WTC11 (cell line): ENCODE results near the gene STAB2. TPM values are rescaled to one million over a fixed set of nuclear protein-coding genes. Genes with fewer than 3 reads are reported as not detected.

Source experiments
- ATAC-seq: fragments of 200-7000 bp; cut with Tn5 transposase; 2 replicates; pipeline ENCODE4 v1.10.0; 2021; ENCODE audit warnings: mild to moderate bottlenecking, moderate library complexity
- CTCF ChIA-PET: fragments of 300-600 bp; sonication (Branson Sonifier 250); formaldehyde crosslinking; loops from one replicate; lab custom pipeline; 2021; ENCODE audit warnings: antibody characterized with exemption; lab: Charles Lee
- POLR2A ChIA-PET: fragments of 350-600 bp; sonication (Branson Sonifier 250); formaldehyde crosslinking; loops from one replicate; lab custom pipeline; 2021; ENCODE audit warnings: antibody characterized with exemption; lab: Charles Lee
- DNase-seq: peaks from one replicate; pipeline ENCODE4 v3.0.0; 2021; ENCODE audit warnings: low spot score
- H3K27ac Mint-ChIP-seq: 2 replicates; pipeline ENCODE4 v1.8.0; 2021; ENCODE audit warnings: mixed read lengths
- H3K27me3 Mint-ChIP-seq: 2 replicates; pipeline ENCODE4 v1.8.0; 2021; ENCODE audit warnings: low read depth, mild to moderate bottlenecking, moderate library complexity, mixed read lengths
- H3K36me3 Mint-ChIP-seq: 2 replicates; pipeline ENCODE4 v1.8.0; 2021; ENCODE audit warnings: mixed read lengths
- H3K4me1 Mint-ChIP-seq: 2 replicates; pipeline ENCODE4 v1.8.0; 2022; ENCODE audit warnings: mixed read lengths
- H3K4me3 Mint-ChIP-seq: 2 replicates; pipeline ENCODE4 v1.8.0; 2021; ENCODE audit warnings: mild to moderate bottlenecking, moderate library complexity, mixed read lengths
- H3K9me3 Mint-ChIP-seq: 2 replicates; pipeline ENCODE4 v1.8.0; 2021; ENCODE audit warnings: mixed read lengths
- CBFB ChIP-seq: sonication (generic); formaldehyde crosslinking; IDR thresholded peaks from 2 replicates; pipeline ENCODE4 v1.8.1; 2022; ENCODE audit warnings: mild to moderate bottlenecking, low read depth, missing genetic modification reagents
- CDX4 ChIP-seq: fragments of 250-450 bp; sonication (Bioruptor Pico); IDR thresholded peaks from 2 replicates; pipeline ENCODE4 v1.9.0; 2021; ENCODE audit warnings: moderate library complexity, mild to moderate bottlenecking, inconsistent platforms, borderline replicate concordance
- CREM ChIP-seq: sonication (generic); formaldehyde crosslinking; IDR thresholded peaks from 2 replicates; pipeline ENCODE4 v1.8.1; 2022; ENCODE audit warnings: mild to moderate bottlenecking, missing genetic modification reagents, moderate library complexity
- E2F1 ChIP-seq: sonication (generic); formaldehyde crosslinking; IDR thresholded peaks from 2 replicates; pipeline ENCODE4 v1.8.0; 2022; ENCODE audit warnings: mild to moderate bottlenecking, missing genetic modification reagents
- E2F5 ChIP-seq: sonication (generic); formaldehyde crosslinking; IDR thresholded peaks from 2 replicates; pipeline ENCODE4 v1.8.1; 2022; ENCODE audit warnings: mild to moderate bottlenecking, moderate library complexity, missing genetic modification reagents
- ERG ChIP-seq: fragments of 250-450 bp; sonication (Bioruptor Pico); IDR thresholded peaks from 2 replicates; pipeline ENCODE4 v1.8.0; 2021; ENCODE audit warnings: mild to moderate bottlenecking
- ESRRA ChIP-seq: sonication (generic); formaldehyde crosslinking; IDR thresholded peaks from 2 replicates; pipeline ENCODE4 v1.8.1; 2022; ENCODE audit warnings: mild to moderate bottlenecking, missing genetic modification reagents, borderline replicate concordance
- GRHL2 ChIP-seq: fragments of 250-450 bp; sonication (Bioruptor Pico); IDR thresholded peaks from 2 replicates; pipeline ENCODE4 v1.8.0; 2022; ENCODE audit warnings: mild to moderate bottlenecking, moderate library complexity; ENCODE audit not compliant: insufficient replicate concordance, severe bottlenecking
- GTF2I ChIP-seq: fragments of 250-450 bp; sonication (Bioruptor Pico); conservative IDR thresholded peaks from 2 replicates; pipeline ENCODE4 v1.4.0; 2021; ENCODE audit warnings: mild to moderate bottlenecking
- IRF2 ChIP-seq: sonication (generic); formaldehyde crosslinking; IDR thresholded peaks from 2 replicates; pipeline ENCODE4 v1.8.0; 2022; ENCODE audit warnings: low read depth, missing genetic modification reagents, borderline replicate concordance
- NFYB ChIP-seq: sonication (generic); formaldehyde crosslinking; conservative IDR thresholded peaks from 2 replicates; pipeline ENCODE4 v1.8.0; 2022; ENCODE audit warnings: low read depth, missing genetic modification reagents
- OVOL2 ChIP-seq: fragments of 250-450 bp; sonication (Bioruptor Pico); IDR thresholded peaks from 2 replicates; pipeline ENCODE4 v1.9.0; 2021; ENCODE audit warnings: mild to moderate bottlenecking, borderline replicate concordance
- PRDM15 ChIP-seq: sonication (generic); formaldehyde crosslinking; IDR thresholded peaks from 2 replicates; pipeline ENCODE4 v1.8.0; 2022; ENCODE audit warnings: missing genetic modification reagents
- PREB ChIP-seq: sonication (generic); formaldehyde crosslinking; IDR thresholded peaks from 2 replicates; pipeline ENCODE4 v1.8.1; 2022; ENCODE audit warnings: mild to moderate bottlenecking, missing genetic modification reagents, moderate library complexity, borderline replicate concordance
- SMAD4 ChIP-seq: sonication (generic); formaldehyde crosslinking; IDR thresholded peaks from 2 replicates; pipeline ENCODE4 v1.8.0; 2022; ENCODE audit warnings: mild to moderate bottlenecking, missing genetic modification reagents
- USF2 ChIP-seq: sonication (generic); formaldehyde crosslinking; IDR thresholded peaks from 2 replicates; pipeline ENCODE4 v1.8.1; 2023; ENCODE audit warnings: mild to moderate bottlenecking, missing genetic modification reagents, moderate library complexity
- ZBTB21 ChIP-seq: sonication (generic); formaldehyde crosslinking; IDR thresholded peaks from 2 replicates; pipeline ENCODE4 v1.8.1; 2023; ENCODE audit warnings: mild to moderate bottlenecking, missing genetic modification reagents, borderline replicate concordance
- ZNF138 ChIP-seq: sonication (generic); formaldehyde crosslinking; conservative IDR thresholded peaks from 2 replicates; pipeline ENCODE4 v1.8.1; 2022; ENCODE audit warnings: mild to moderate bottlenecking, moderate library complexity, missing genetic modification reagents
- ZNF317 ChIP-seq: sonication (generic); formaldehyde crosslinking; IDR thresholded peaks from 2 replicates; pipeline ENCODE4 v1.8.1; 2023; ENCODE audit warnings: low read depth, mild to moderate bottlenecking, moderate library complexity, missing genetic modification reagents, borderline replicate concordance
- ZNF512 ChIP-seq: sonication (generic); formaldehyde crosslinking; IDR thresholded peaks from 2 replicates; pipeline ENCODE4 v1.8.1; 2022; ENCODE audit warnings: missing genetic modification reagents, borderline replicate concordance
- total RNA-seq: library from RNA; stranded (reverse); gene quantifications from 3 replicates; pipeline ENCODE4 v1.2.3, GENCODE V29; 2021

The STAB2 gene
- total RNA-seq, 1 experiment from 2014 or later, result 0.48 TPM

- CTCF ChIA-PET, result no interaction called here
- TF ChIP-seq CBFB (no peak), CREM (CRISPR knock-in tag) (no peak), SMAD4 (CRISPR knock-in tag) (no peak), PREB (CRISPR knock-in tag) (no peak), OVOL2 (no peak), ZNF317 (CRISPR knock-in tag) (no peak), ESRRA (no peak), USF2 (CRISPR knock-in tag) (no peak), GRHL2 (no peak), ERG (no peak), GTF2I (CRISPR knock-in tag) (no peak), ZBTB21 (CRISPR knock-in tag) (no peak), E2F5 (CRISPR knock-in tag) (no peak), PRDM15 (no peak), ZNF512 (no peak), IRF2 (CRISPR knock-in tag) (no peak), NFYB (no peak), ZNF138 (CRISPR knock-in tag) (no peak), CDX4 (CRISPR knock-in tag) (no peak), E2F1 (no peak)
- POLR2A ChIA-PET, result no interaction called here
- Mint-ChIP-seq H3K27ac (no peak overlapping the region; the same call in 1 of the 2 replicates), H3K36me3 (peaks cover 53% of the 10 kb centered on the region), H3K4me3 (no peak overlapping the region), H3K4me1 (0 out of 2 replicates have a peak, but pooled peaks cover 3% of the 10 kb centered on the region), H3K27me3 (no peaks in the 10 kb centered on the region), H3K9me3 (no peaks in the 10 kb centered on the region)
- no peak for ATAC-seq
- no peak for DNase-seq
Measured at GRCh38 chr12:103793512-103794045, 206.5 kb downstream of the STAB2 start.
